GM18519 (cell line): ENCODE results near the gene SKIC3.

ENCODE experiments used
- ATAC-seq: cut with Tn5 transposase; IDR thresholded peaks from one replicate; pipeline ENCODE4 v1.9.1; 2021; ENCODE audit warnings: mild to moderate bottlenecking, moderate library complexity; ENCODE audit not compliant: unreplicated experiment, low FRiP score

The SKIC3 gene

DNA sequence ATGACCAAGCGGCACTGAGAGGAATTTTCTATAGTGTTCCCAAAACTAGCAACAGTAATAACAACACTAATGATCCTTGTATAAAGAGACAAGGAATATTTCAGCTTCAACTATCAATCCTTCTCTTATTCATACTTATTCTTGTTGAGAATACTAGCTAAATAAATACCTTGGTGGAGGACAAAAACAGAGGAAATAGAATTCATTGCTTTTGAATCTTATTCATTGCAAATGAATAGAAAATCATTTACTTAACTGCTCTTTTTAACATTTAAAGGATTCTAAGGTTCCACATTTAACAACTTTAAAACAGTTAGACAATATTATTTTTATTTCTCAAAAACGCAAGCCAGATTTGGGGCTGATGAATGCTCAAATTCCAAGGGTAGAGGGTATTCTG, 22.4 kb downstream of the SKIC3 start:
- no peak for ATAC-seq

DNA sequence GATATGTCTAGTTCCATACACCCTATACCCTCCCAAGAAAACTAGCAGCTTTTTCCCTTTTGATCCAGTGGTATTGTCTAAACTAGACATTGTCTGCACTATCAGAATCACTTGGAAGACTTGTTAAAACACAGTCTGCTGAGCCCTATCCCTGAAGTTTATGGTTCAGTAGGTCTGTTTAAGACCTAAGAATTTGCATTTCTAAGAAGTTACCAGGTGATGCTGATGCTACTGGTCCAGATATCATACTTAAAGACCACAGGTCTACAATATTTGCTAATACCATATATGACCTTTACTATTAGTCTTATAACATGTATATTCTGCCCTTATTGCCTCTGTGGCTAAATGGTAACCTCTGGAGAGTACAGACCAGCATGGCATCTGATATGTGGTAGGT, 23.3 kb downstream of the SKIC3 start:
- no peak for ATAC-seq

DNA sequence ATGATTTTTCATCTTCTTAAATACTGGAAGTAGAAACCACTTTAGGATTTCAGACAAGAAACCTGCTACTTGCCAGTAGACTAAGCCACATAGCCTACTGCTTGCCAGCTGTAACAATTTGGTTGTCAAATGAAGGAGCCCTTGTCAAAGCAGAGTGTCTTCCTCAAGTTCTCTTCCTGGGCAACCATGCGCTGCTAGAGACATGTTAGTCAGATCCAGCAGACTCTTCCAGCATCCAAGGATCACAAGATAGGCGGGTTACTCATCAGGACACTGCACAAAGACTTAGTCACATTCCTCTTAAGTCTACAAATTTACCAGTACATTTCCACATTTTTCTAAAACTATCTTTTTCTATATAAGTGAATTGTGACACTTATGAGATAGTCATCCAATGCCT, 24.4 kb downstream of the SKIC3 start:
- ATAC-seq = no peak

DNA sequence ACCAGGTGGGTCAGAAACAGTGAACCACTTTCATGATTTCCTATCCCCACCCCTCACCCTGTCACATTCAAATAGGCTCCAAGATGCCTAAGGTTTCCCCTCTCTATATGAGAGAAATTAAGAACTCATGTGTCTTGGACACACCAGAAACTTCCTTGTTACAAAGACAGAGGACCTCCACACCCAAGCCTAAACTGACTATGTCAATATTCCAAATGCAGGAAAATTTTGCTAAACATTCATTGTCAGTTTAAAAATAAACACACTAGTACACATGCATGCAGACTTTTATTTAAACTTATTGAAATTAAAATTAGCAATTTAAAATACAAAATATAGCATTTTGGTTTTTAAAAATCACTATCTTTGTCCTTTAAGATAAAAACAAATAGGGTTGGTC, 26.2 kb downstream of the SKIC3 start:
- no peak for ATAC-seq

DNA sequence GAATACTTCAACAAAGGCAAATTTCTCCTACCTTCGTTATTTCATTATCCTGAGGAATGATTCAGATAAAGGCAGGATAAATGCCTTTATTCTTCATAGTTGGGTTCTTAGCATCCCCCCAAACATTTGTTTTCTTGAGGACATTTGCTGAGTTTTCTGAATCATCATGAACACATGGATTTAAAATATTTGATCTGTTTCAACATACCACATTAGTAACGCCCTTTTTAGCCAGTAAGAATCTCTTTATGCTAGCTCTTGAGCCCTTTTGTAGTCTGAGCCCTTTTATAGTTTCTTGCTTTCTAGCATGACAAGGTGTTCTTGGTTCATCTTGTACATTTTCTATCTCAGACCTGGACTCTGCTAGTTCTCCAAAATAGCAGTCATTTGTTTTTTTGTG, 27.9 kb downstream of the SKIC3 start:
- no peak for ATAC-seq

DNA sequence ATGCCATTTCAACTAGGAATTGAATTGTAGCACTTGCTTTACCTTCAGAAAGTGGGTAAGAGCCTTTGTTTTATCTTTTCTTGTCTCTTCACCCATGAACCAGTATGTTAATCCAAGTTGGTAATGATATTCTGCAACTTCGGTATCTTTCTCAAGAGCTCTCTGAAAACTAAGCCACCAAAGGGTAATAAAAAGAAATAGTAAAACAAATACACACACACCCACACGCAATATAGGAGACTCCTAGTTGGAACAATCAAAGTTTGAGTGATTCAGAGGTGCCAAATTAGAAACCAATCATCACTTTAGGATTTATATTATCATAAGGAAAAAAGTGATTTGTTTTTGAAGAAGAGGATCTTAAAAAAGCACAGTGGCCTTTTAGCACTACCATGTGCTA, 30.4 kb downstream of the SKIC3 start:
- no peak for ATAC-seq

DNA sequence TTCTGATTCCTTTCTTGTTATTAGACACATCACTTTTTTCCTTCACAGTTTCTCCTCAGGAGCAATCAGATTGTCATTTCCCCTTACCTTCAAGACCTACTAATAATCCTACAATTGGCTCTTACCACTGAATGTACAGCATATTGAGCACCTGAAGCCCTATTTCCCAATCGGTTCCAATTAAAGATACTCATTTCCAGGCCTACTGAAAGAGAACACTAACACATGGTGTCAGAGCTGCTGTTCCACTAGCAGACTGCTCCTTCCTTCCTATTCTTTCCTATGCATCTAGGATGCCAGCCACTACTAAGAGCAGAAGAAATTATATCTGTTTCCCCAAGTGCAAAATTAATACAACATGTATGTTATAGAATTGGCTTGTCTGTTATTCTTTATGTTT, 34.6 kb downstream of the SKIC3 start:
- no peak for ATAC-seq

DNA sequence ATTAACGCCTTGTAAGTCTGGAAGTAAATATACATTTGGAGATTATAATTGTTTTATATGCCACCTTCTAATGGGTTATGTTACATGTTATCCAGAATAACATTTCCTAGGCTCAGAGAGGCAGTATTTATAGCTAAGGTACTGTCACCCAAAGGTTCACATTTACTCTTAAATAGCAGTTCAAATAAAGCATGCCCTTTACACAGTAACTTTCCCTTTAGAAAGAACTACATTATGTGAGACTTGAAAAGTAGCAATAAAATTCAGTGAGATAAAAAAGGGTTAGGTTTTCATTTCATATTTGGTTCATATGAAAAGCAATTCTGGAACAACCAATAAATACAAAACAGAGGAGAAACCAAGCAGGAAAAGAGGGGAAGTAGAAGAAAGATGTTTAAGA, 35.1 kb downstream of the SKIC3 start:
- no peak for ATAC-seq

DNA sequence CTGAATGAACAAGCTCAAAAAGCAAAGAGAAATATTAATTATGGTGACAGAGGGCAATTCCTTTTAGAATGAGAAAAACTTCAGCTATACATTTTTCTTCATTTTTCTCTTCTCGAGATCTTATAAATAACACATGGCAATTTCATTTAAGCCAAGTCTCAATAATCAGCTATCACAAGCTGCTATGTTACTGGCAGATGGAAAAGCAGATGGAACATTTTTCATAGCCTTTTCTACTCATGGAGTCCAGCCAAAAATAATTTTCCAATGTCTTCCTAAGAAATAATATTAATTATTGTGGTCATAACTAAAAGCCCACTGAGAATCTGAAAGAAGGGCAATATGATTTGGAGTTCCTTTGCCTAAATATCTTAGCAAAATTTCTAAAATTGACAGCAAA, 35.6 kb downstream of the SKIC3 start:
- no peak for ATAC-seq

DNA sequence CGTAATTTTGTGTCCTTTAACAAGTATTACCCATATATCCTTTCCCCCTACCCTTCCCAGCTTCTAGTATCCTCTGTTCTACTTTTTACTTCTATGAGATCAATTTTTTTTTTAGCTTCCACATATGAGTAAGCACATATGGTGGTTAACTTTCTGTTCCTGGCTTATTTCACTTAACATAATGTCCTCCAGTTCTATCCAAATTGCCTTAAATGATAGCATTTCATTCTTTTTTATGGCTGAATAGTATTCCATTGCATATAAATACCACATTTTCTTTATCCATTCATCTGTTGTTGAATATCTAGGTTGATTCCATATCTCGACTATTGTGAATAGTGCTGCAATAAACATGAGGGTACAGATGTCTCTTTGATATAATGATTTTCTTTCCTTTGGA, 36.4 kb downstream of the SKIC3 start:
- ATAC-seq = no peak

DNA sequence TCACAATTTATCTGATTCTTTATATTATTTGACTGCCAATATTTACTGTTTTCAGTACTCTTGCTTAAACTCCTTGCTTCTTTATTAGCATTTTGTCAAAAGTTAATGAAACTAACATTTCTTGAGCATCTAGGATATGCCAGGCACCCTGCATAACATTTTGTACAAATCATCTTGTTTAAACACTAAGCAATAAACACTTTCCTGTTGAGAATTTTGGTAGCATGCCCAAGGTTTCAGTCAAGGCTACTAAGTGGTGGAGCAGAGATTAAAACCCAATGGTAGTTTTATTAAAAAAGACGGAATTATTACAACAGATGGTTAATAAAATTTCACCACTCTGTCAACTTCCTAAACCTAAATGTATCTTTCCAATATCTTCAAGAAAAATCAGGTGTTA, 43.2 kb downstream of the SKIC3 start:
- no peak for ATAC-seq

DNA sequence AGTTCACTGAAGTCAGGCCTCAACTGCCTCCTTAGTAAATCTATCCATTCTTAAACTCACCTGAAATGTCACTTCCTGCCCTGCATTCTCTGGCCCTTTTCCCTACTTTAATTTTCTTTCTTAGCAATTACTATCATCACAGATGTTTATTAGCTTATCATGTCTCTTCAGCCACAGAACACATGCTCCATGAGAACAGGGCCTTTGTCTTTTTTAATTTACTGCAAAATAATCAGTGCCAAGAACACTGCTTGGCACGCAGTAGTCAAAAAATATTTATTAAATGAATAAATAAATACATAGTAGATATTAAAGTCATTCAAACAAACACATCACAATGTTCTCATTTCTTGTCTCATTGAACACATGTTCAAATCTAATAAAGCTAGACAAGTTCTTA, 46.2 kb downstream of the SKIC3 start:
- no peak for ATAC-seq
